HepG2 (cell line): ENCODE measurements around the gene TNIP3. TPM values are rescaled to one million over a fixed set of nuclear protein-coding genes. Genes with fewer than 3 reads are reported as not detected.
"Not testable (repeated sequence)": the region's sequence is repeated elsewhere in the genome, so short reads cannot be mapped to it uniquely, and the experiment has no call there.

ENCODE experiments used
- ATAC-seq: fragments of 200-7000 bp; cut with Tn5 transposase; 3 replicates; pipeline ENCODE4 v1.9.1; 2020; ENCODE audit warnings: mild to moderate bottlenecking, moderate library complexity
- BruUV-seq: library from RNA; stranded (reverse); fragments of 400-500 nt; replicated peaks from 2 replicates; lab custom pipeline; 2021; lab: Mats Ljungman, UMichigan
- CTCF ChIA-PET: fragments of 300-600 bp; formaldehyde crosslinking; extraction: SDS; loops from one replicate; lab custom pipeline; 2021; ENCODE audit warnings: low total read pairs, inconsistent platforms, low intra/inter-chr PET ratio; lab: Yijun Ruan, JAX
- POLR2A ChIA-PET: fragments of 350-600 bp; sonication (Branson Sonifier 250); formaldehyde crosslinking; loops from one replicate; lab custom pipeline; 2020; ENCODE audit warnings: antibody characterized with exemption, inconsistent platforms; lab: Yijun Ruan, JAX
- DNase-seq: peaks from one replicate; pipeline ENCODE4 v3.0.0-alpha.2; 2015; ENCODE audit warnings: low spot score
- FAIRE-seq: peaks from 3 replicates; lab custom pipeline; 2011; peaks lifted over from hg19 to GRCh38; lab: Jason Lieb, UNC
- H2AFZ ChIP-seq: one replicate; pipeline ENCODE4 v1.6.1; 2011; ENCODE audit warnings: low read length, inconsistent platforms
- H3K27ac ChIP-seq: fragments of 300-600 bp; 3 replicates; pipeline ENCODE4 v1.8.0; 2011; ENCODE audit warnings: mixed run types, mild to moderate bottlenecking, mixed read lengths, low read length, inconsistent platforms; ENCODE audit not compliant: insufficient read depth; ENCODE audit errors: extremely low read length
- H3K27me3 ChIP-seq, 2 experiments: fragments of 200-600 bp in 1 of 2; 2 replicates in 1 of 2; 3 replicates in 1 of 2; pipeline versions ENCODE4 v1.6.0 to v1.8.0; 2011; ENCODE audit warnings: low read length in 2 of 2, mild to moderate bottlenecking in 2 of 2, moderate library complexity in 2 of 2, inconsistent platforms in 1 of 2; ENCODE audit not compliant: insufficient read depth in 2 of 2, control insufficient read depth in 1 of 2
- H3K36me3 ChIP-seq, 2 experiments: fragments of 200-600 bp in 1 of 2; replicated peaks in 1 of 2; 2 replicates in 1 of 2; 3 replicates in 1 of 2; pipeline versions ENCODE4 v1.5.1 to v1.8.0; 2011; ENCODE audit warnings: low read length in 2 of 2, inconsistent platforms in 1 of 2; ENCODE audit not compliant: insufficient read depth in 2 of 2, control insufficient read depth in 1 of 2
- H3K4me1 ChIP-seq: 2 replicates; pipeline ENCODE4 v1.5.1; 2012; ENCODE audit warnings: low read length, inconsistent platforms; ENCODE audit not compliant: insufficient read depth
- H3K4me2 ChIP-seq: 2 replicates; pipeline ENCODE4 v1.6.0; 2011; ENCODE audit warnings: low read depth, low read length, inconsistent platforms
- H3K4me3 ChIP-seq, 3 experiments: fragments of 200-600 bp in 1 of 3; sonication (generic), shearing (Covaris generic) in 1 of 3; replicated peaks in 1 of 3; 2 replicates each; pipeline ENCODE4 v1.5.1; 2011 to 2016; ENCODE audit warnings: low read length in 3 of 3, inconsistent platforms in 2 of 3, low read depth in 2 of 3, mild to moderate bottlenecking in 2 of 3, control low read depth in 1 of 3, mixed read lengths in 1 of 3; ENCODE audit not compliant: insufficient read depth in 1 of 3
- H3K79me2 ChIP-seq: one replicate; pipeline ENCODE4 v1.6.1; 2011; ENCODE audit warnings: low read length, inconsistent platforms; ENCODE audit not compliant: insufficient read depth
- H3K9ac ChIP-seq: 2 replicates; pipeline ENCODE4 v1.6.0; 2011; ENCODE audit warnings: mild to moderate bottlenecking, low read depth, low read length, inconsistent platforms; ENCODE audit not compliant: insufficient read depth
- H3K9me3 ChIP-seq: 2 replicates; pipeline ENCODE4 v1.5.1; 2012; ENCODE audit warnings: mild to moderate bottlenecking, low read length
- H4K20me1 ChIP-seq: 2 replicates; pipeline ENCODE4 v1.6.0; 2011; ENCODE audit warnings: inconsistent platforms, mild to moderate bottlenecking, low read length, moderate library complexity; ENCODE audit not compliant: insufficient read depth
- AHR ChIP-seq: IDR thresholded peaks from 2 replicates; pipeline ENCODE4 v1.6.1; 2018; ENCODE audit warnings: missing genetic modification reagents, missing compliant biosample characterization
- FOXJ3 ChIP-seq: sonication (generic); formaldehyde crosslinking; IDR thresholded peaks from 2 replicates; pipeline ENCODE4 v1.4.0; 2020; ENCODE audit warnings: missing genetic modification reagents, mild to moderate bottlenecking, borderline replicate concordance
- HDAC1 ChIP-seq: sonication (generic); formaldehyde crosslinking; IDR thresholded peaks from 2 replicates; pipeline ENCODE4 v1.5.1; 2020; ENCODE audit warnings: mild to moderate bottlenecking, missing genetic modification reagents
- MED1 ChIP-seq: sonication (generic); formaldehyde crosslinking; IDR thresholded peaks from 2 replicates; pipeline ENCODE4 v1.4.0; 2020; ENCODE audit warnings: missing genetic modification reagents
- SP2 ChIP-seq: sonication (generic); formaldehyde crosslinking; IDR thresholded peaks from 2 replicates; pipeline ENCODE4 v1.5.1; 2020; ENCODE audit warnings: mild to moderate bottlenecking, missing genetic modification reagents
- ZNF205 ChIP-seq: IDR thresholded peaks from 2 replicates; pipeline ENCODE4 v1.6.1; 2018; ENCODE audit warnings: missing biosample characterization, missing genetic modification reagents
- ZNF546 ChIP-seq: sonication (generic); formaldehyde crosslinking; conservative IDR thresholded peaks from 2 replicates; pipeline ENCODE4 v1.8.1; 2023; ENCODE audit warnings: mild to moderate bottlenecking, missing genetic modification reagents
- ZNF879 ChIP-seq: sonication (generic); formaldehyde crosslinking; IDR thresholded peaks from 2 replicates; pipeline ENCODE4 v1.8.1; 2023; ENCODE audit warnings: missing genetic modification reagents
- WGBS: methylation state at CpG from one replicate; pipeline ENCODE4 v1.1.6; 2017; ENCODE audit warnings: low lambda C conversion rate; 5-methylcytosine and 5-hydroxymethylcytosine counted together
- in situ Hi-C: cut with HindIII; loops from 2 replicates; pipeline ENCODE4 v1.10.0; 2017; ENCODE audit warnings: low pct_unique_long_range_greater_than_20kb; ENCODE audit not compliant: extremely low pct_ligation_motif_present
- intact Hi-C: fragments of 100-400 bp; cut with micrococcal nuclease; formaldehyde crosslinking; loops from one replicate; pipeline ENCODE4 v1.10.0; 2022; ENCODE audit not compliant: unreplicated experiment
- polyA plus RNA-seq, 8 experiments: library from polyadenylated mRNA; depleted of rRNA in 3 of 8; stranded (reverse) in 7 of 8; unstranded in 1 of 8; fragments of >200 nt; fragmentation: Illumina TruSeq in 4 of 8; extraction: Trizol in 4 of 8; gene quantifications; 2 replicates each; pipeline versions ENCODE4 v1.2.1 to v1.2.3, GENCODE V29; 2011 to 2016; ENCODE audit warnings: low read depth in 4 of 8, missing spikeins in 1 of 8, mixed read lengths in 1 of 8; ENCODE audit not compliant: insufficient read depth in 1 of 8
- total RNA-seq, 5 experiments: library from RNA; depleted of rRNA; stranded (reverse); fragments of >200 nt; fragmentation: Illumina TruSeq; extraction: Trizol; gene quantifications; 2 replicates each; pipeline ENCODE4 v1.2.3, GENCODE V29; 2016; ENCODE audit warnings: low read depth in 1 of 5
- TF ChIP-seq, protein P1 (sequence below): sonication (generic); formaldehyde crosslinking; IDR thresholded peaks from 2 replicates; pipeline ENCODE4 v1.5.0; 2020; ENCODE audit warnings: missing genetic modification reagents

Gene TNIP3
- total and polyA plus RNA-seq, 2 of the 13 experiments (the other 11 are each of a cell fraction or from before 2014, with no cell fraction given) = not detected

GRCh38 chr4:121205777-121206176 lies 41.7 kb upstream of the TNIP3 start:
- H3K36me3 ChIP-seq, H2AFZ ChIP-seq, ATAC-seq, in situ Hi-C loops, H3K27ac ChIP-seq, H3K79me2 ChIP-seq, H3K4me3 ChIP-seq, BruUV-seq, intact Hi-C loops, H3K9ac ChIP-seq, H3K9me3 ChIP-seq, POLR2A ChIA-PET, H3K27me3 ChIP-seq, CTCF ChIA-PET, DNase-seq, H3K4me2 ChIP-seq, H4K20me1 ChIP-seq, H3K4me1 ChIP-seq, FAIRE-seq: not testable (repeated sequence)
- WGBS = 45% methylated on average over 3 of the region's 3 CpGs

- no peaks in the 10 kb centered on the region for H3K36me3 ChIP-seq
- H2AFZ ChIP-seq = no peak overlapping the region
- H3K9ac ChIP-seq = no peak overlapping the region
- no peaks in the 10 kb centered on the region for H4K20me1 ChIP-seq
- intact Hi-C loops (no loop called here), in situ Hi-C loops (no loop called here)
- H3K79me2 ChIP-seq = no peaks in the 10 kb centered on the region
- ATAC-seq = no peak
- 19% methylated on average over 3 of the region's 3 CpGs for WGBS
- FAIRE-seq = no peak
- no peaks in the 10 kb centered on the region for H3K9me3 ChIP-seq
- no peaks in the 10 kb centered on the region for H3K4me1 ChIP-seq
- H3K4me3 ChIP-seq = no peak overlapping the region
- no peak overlapping the region for H3K4me2 ChIP-seq
- no peak overlapping the region for H3K27ac ChIP-seq
- no peak for DNase-seq
- ChIA-PET POLR2A (no interaction called here), CTCF (no interaction called here)
- no peaks in the 10 kb centered on the region for H3K27me3 ChIP-seq
- BruUV-seq = no TSS peak
- TF ChIP-seq MED1 (CRISPR knock-in tag) (no peak), ZNF205 (CRISPR knock-in tag) (no peak), ZNF546 (no peak), SP2 (CRISPR knock-in tag) (no peak), FOXJ3 (no peak), ZNF879 (CRISPR knock-in tag) (no peak), HDAC1 (CRISPR knock-in tag) (no peak), AHR (CRISPR knock-in tag) (no peak)
- TF ChIP-seq, protein P1, sequence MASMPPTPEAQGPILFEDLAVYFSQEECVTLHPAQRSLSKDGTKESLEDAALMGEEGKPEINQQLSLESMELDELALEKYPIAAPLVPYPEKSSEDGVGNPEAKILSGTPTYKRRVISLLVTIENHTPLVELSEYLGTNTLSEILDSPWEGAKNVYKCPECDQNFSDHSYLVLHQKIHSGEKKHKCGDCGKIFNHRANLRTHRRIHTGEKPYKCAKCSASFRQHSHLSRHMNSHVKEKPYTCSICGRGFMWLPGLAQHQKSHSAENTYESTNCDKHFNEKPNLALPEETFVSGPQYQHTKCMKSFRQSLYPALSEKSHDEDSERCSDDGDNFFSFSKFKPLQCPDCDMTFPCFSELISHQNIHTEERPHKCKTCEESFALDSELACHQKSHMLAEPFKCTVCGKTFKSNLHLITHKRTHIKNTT (CRISPR knock-in tag) = no peak
Observed at GRCh38 chr4:121200795-121201472, 36.8 kb upstream of the TNIP3 start.
